ENCODE measurements around the gene ACTG2.

DNA sequence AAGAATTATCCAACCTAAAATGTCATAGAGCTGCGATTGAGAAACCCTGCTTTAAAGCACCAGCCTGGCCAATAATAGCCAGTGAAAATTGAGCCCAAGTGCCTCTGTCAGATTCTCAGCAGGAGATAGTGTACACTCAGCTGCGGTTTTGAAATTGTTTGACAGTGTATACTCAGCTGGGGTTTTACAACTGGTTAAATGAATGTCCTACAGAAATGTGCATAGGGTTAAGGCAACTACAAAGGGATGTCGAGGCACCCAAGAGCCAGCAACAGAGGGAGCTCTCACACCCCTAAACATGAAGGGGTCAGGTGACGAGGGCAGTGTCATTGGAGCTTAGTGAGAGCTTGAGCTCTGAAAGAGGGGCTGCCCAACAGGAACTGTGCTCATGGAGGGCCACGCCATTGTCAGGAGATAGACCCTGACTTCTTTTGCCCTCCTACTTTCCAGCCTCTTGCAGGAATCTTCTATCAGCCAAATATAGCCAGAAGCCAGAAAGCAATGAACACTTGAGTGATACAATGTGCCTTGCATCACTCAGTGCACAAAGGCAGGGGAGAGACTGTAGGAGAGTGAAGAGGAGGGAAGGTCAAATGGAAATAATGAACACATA, 15.1 kb downstream of the ACTG2 start:
- TF ChIP-seq, protein P1, sequence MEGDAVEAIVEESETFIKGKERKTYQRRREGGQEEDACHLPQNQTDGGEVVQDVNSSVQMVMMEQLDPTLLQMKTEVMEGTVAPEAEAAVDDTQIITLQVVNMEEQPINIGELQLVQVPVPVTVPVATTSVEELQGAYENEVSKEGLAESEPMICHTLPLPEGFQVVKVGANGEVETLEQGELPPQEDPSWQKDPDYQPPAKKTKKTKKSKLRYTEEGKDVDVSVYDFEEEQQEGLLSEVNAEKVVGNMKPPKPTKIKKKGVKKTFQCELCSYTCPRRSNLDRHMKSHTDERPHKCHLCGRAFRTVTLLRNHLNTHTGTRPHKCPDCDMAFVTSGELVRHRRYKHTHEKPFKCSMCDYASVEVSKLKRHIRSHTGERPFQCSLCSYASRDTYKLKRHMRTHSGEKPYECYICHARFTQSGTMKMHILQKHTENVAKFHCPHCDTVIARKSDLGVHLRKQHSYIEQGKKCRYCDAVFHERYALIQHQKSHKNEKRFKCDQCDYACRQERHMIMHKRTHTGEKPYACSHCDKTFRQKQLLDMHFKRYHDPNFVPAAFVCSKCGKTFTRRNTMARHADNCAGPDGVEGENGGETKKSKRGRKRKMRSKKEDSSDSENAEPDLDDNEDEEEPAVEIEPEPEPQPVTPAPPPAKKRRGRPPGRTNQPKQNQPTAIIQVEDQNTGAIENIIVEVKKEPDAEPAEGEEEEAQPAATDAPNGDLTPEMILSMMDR (IDR thresholded peaks at IDR 0.05; ENCODE audit: poor library complexity) = peak; percentile 21
- TF ChIP-seq EZH2phosphoT487 (IDR thresholded peaks at IDR 0.05; ENCODE audit: low read depth, severe bottlenecking, unreplicated experiment) = no peak

Data from hepatocyte (in vitro differentiated cells).